ENCODE data around the gene TMEM169.

DNA sequence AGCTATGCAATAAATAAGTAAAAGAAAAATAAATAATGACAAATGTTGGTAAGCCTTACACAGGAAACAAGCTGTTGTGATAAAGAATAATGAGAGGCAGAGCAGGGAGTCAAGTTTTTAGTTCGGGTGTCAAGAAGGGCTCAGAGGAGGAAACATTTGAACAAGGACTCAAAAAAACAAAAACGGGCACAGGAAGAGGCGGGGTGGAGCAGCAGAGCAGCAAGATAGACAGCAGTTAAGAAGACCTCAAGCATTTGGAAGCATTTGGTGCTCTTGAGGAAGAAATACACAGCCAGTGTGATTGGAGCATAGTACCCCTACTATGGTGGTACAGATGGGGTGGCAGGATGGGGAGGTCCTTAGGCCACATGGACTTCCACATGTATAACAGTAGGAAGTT, 2.8 kb downstream of the TMEM169 start:
- TF ChIP-seq SMC3 (IDR thresholded peaks at IDR 0.05; ENCODE audit: low read depth, low read length) (no peak), CTCF (conservative IDR thresholded peaks at IDR 0.05; ENCODE audit: low read depth, low read length) (no peak), POLR2A (IDR thresholded peaks at IDR 0.05; ENCODE audit: low read depth, low read length) (no peak), FOS (IDR thresholded peaks at IDR 0.05; ENCODE audit: low read depth, low read length) (no peak), RFX5 (IDR thresholded peaks at IDR 0.05; ENCODE audit: low read depth, low read length) (no peak), MXI1 (IDR thresholded peaks at IDR 0.05; ENCODE audit: borderline replicate concordance, low read depth, low read length) (no peak), NFE2L2 (IDR thresholded peaks at IDR 0.05; ENCODE audit: low read depth, low read length) (no peak), MAZ (IDR thresholded peaks at IDR 0.05; ENCODE audit: borderline replicate concordance, low read depth, low read length) (no peak), CEBPB (IDR thresholded peaks at IDR 0.05; ENCODE audit: low read depth, low read length) (no peak), ELK1 (IDR thresholded peaks at IDR 0.05; ENCODE audit: borderline replicate concordance, low read depth, low read length) (no peak), RCOR1 (IDR thresholded peaks at IDR 0.05; ENCODE audit: insufficient replicate concordance, low read length) (no peak)
- TF ChIP-seq, protein P1, sequence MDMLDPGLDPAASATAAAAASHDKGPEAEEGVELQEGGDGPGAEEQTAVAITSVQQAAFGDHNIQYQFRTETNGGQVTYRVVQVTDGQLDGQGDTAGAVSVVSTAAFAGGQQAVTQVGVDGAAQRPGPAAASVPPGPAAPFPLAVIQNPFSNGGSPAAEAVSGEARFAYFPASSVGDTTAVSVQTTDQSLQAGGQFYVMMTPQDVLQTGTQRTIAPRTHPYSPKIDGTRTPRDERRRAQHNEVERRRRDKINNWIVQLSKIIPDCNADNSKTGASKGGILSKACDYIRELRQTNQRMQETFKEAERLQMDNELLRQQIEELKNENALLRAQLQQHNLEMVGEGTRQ (IDR thresholded peaks at IDR 0.05; ENCODE audit: low read depth, low read length) = no peak
